ENCODE measurements around the gene PRLR. TPM values are rescaled to one million over a fixed set of nuclear protein-coding genes. Genes with fewer than 3 reads are reported as not detected.
A peak's percentile ranks its signal among the peaks of the same experiment; 100 is the strongest.

PRLR gene
- total RNA-seq, 1 donor from 2014 or later, result 5.7 TPM

DNA sequence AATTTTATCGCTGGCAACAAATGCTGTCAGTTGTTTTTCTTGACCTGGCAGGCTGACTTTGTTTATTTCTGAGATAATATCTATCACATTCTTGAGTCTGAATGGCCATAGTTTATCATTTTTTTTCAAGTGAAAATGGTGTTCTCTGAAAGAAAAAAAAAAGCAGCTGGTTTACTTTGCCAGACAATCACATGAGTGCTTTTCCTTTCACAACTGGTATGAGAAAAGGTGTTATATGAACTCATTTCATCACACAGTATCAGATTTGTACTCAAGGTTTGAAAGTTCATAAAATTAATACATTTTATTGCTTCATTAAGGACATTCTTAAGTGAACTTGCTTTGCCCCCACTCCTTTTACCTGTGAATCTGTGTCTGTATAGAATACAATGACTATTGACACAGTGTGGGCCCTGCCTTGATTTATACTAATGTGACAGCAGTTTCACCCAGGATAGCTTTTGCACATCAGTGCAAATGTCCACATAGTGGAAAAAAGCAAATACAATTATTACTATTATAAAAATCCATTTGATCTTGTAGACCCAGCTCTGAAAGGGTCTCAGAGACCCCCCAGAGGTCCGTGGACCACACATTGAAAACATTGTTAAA is 33.1 kb upstream of the PRLR start:
- H3K27me3 Mint-ChIP-seq, result no peaks in the 10 kb centered on the region
- H3K4me3 Mint-ChIP-seq (ENCODE audit: low read depth), result no peak overlapping the region
- no peak overlapping the region for H3K27ac Mint-ChIP-seq
- H3K9me3 Mint-ChIP-seq (ENCODE audit: low read depth), result peaks cover 21% of the 10 kb centered on the region
- peaks cover 4% of the 10 kb centered on the region for H3K4me1 Mint-ChIP-seq (ENCODE audit: low read depth)
- TF ChIP-seq CTCF (IDR thresholded peaks at IDR 0.05; ENCODE audit: unreplicated experiment), result no peak
- DNase-seq (ENCODE audit: low spot score, unreplicated experiment), result no peak
- H3K36me3 Mint-ChIP-seq (ENCODE audit: insufficient read depth), result no peaks in the 10 kb centered on the region

GRCh38 chr5:35253582-35253981 is 23.3 kb upstream of the PRLR start:
- no peaks in the 10 kb centered on the region for H3K4me1 Mint-ChIP-seq (ENCODE audit: low read depth)
- no peak for DNase-seq (ENCODE audit: low spot score, unreplicated experiment)
- TF ChIP-seq CTCF (IDR thresholded peaks at IDR 0.05; ENCODE audit: unreplicated experiment), result no peak
- no peak overlapping the region for H3K27ac Mint-ChIP-seq
- no peak overlapping the region for H3K4me3 Mint-ChIP-seq (ENCODE audit: low read depth)
- H3K36me3 Mint-ChIP-seq (ENCODE audit: insufficient read depth), result peaks cover 3% of the 10 kb centered on the region
- H3K9me3 Mint-ChIP-seq (ENCODE audit: low read depth), result peaks cover 31% of the 10 kb centered on the region
- H3K27me3 Mint-ChIP-seq, result no peaks in the 10 kb centered on the region

GRCh38 chr5:35252963-35253362 is 22.7 kb upstream of the PRLR start:
- no peak for DNase-seq (ENCODE audit: low spot score, unreplicated experiment)
- no peak for TF ChIP-seq CTCF (IDR thresholded peaks at IDR 0.05; ENCODE audit: unreplicated experiment)
- Mint-ChIP-seq H3K36me3 (ENCODE audit: insufficient read depth) (peaks cover 3% of the 10 kb centered on the region), H3K4me1 (ENCODE audit: low read depth) (no peaks in the 10 kb centered on the region), H3K27me3 (no peaks in the 10 kb centered on the region), H3K4me3 (ENCODE audit: low read depth) (no peak overlapping the region), H3K9me3 (ENCODE audit: low read depth) (peaks cover 31% of the 10 kb centered on the region), H3K27ac (no peak overlapping the region)

DNA sequence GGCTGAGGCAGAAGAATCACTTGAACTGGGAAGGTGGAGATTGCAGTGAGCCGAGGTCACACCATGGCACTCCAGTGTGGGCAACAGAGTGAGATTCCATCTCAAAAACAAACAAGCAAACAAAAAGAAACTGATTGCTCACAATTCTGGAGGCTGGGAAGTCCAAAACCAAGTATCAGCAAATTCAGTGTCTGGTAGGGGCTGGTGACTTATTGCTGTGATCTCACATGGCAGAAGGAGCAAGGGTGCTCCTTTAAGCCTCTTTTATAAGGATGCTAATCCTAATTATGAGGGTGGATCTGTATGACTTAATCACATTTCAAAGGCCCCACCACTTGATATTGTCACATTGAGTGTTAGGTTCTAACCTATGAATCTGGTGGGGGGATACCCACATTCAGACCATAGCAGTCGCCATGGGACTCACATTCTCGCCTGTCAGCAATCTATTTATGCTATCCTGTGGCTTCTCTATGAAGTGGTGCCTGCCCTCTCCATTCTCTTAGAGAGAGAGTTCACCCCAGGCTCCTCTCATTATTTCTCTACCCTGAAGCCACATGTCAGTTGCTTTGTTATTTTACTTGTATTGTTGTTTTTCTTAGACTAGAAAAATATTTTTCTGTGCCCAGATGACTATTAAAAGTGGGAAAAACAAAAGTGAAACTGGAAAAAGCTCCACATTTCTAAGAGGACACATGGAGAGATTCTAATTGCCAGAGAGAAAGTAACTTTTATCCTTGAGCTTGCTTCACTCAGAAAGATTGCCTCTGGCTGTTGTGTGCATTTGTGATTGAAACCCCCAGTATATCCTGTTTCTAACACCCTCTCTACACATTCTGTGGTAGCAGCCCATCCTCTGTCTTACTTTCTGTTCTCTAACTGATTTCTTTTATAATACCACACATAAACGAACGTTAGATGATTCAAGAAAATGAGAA is 18.8 kb upstream of the PRLR start:
- Mint-ChIP-seq H3K27ac (no peak overlapping the region), H3K4me1 (ENCODE audit: low read depth) (peaks cover 19% of the 10 kb centered on the region), H3K9me3 (ENCODE audit: low read depth) (peaks cover 18% of the 10 kb centered on the region), H3K27me3 (no peaks in the 10 kb centered on the region), H3K4me3 (ENCODE audit: low read depth) (no peak overlapping the region), H3K36me3 (ENCODE audit: insufficient read depth) (peaks cover 3% of the 10 kb centered on the region)
- DNase-seq (ENCODE audit: low spot score, unreplicated experiment), result no peak
- no peak for TF ChIP-seq CTCF (IDR thresholded peaks at IDR 0.05; ENCODE audit: unreplicated experiment)

DNA sequence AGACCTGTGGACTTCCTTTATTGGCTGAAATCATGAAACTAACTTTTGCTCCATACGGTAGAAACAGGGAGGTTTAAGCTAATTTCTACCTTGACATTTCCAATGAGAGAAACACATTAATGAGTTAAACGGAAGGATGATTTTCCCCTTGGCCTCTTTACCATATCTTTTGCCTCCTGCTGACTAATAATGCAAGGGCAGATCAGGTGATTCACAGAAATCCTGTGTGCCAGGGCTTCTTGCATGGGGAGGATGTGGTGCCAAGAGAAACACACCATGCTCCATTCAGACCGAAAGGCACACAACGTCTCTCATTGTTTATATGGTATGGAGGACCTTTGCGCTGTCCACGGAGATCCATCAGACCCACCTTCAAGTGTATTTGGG is 17.4 kb upstream of the PRLR start:
- DNase-seq (ENCODE audit: low spot score, unreplicated experiment), result no peak
- Mint-ChIP-seq H3K36me3 (ENCODE audit: insufficient read depth) (no peaks in the 10 kb centered on the region), H3K4me1 (ENCODE audit: low read depth) (peaks cover 21% of the 10 kb centered on the region), H3K4me3 (ENCODE audit: low read depth) (no peak overlapping the region), H3K27me3 (peaks cover under 1% of the 10 kb centered on the region), H3K27ac (peak overlapping the region; percentile 41), H3K9me3 (ENCODE audit: low read depth) (peaks cover 9% of the 10 kb centered on the region)
- TF ChIP-seq CTCF (IDR thresholded peaks at IDR 0.05; ENCODE audit: unreplicated experiment), result no peak

Data from progenitor cell of endocrine pancreas (in vitro differentiated cells).